ENCODE measurements around the gene PFN4. TPM values are rescaled to one million over a fixed set of nuclear protein-coding genes. Genes with fewer than 3 reads are reported as not detected.
"Not testable (repeated sequence)": the region's sequence is repeated elsewhere in the genome, so short reads cannot be mapped to it uniquely, and the experiment has no call there.

The PFN4 gene
- total and polyA plus RNA-seq, 7 donors, result 0.12 to 1.9 TPM; not detected in 5

DNA sequence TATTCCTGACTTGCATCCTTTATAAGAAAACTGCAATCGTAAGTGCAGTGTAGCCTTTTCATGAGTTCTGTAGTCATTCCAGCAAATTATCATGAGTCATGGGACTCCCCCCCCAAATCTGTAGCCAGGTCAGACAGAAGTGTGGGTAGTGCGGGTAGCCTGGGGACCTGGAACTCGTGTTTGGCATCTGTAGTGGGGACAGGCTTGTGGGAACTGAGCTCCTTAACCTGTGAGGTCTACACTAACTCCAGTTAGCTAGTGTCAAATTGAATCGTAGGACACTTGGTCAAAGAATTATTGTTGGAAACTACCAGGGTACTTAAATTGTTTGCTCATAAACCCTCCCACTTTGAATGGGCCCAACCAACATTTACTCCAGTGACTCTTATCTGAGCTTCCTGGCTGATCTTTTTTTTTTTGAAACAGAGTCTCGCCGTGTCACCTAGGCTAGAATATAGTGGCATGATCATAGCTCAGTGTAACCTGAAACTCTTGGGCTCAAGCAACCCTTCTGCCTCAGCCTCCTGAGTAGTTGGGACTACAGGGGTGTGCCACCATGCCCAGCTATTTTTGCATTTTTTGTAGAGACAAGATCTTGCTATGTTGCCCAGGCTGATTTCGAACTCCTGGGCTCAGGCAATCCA is 12.4 kb downstream of the PFN4 start:
- TF ChIP-seq, protein P1, sequence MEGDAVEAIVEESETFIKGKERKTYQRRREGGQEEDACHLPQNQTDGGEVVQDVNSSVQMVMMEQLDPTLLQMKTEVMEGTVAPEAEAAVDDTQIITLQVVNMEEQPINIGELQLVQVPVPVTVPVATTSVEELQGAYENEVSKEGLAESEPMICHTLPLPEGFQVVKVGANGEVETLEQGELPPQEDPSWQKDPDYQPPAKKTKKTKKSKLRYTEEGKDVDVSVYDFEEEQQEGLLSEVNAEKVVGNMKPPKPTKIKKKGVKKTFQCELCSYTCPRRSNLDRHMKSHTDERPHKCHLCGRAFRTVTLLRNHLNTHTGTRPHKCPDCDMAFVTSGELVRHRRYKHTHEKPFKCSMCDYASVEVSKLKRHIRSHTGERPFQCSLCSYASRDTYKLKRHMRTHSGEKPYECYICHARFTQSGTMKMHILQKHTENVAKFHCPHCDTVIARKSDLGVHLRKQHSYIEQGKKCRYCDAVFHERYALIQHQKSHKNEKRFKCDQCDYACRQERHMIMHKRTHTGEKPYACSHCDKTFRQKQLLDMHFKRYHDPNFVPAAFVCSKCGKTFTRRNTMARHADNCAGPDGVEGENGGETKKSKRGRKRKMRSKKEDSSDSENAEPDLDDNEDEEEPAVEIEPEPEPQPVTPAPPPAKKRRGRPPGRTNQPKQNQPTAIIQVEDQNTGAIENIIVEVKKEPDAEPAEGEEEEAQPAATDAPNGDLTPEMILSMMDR (IDR thresholded peaks at IDR 0.05), result no peak
- TF ChIP-seq EP300 (IDR thresholded peaks at IDR 0.05) (no peak), POLR2AphosphoS5 (IDR thresholded peaks at IDR 0.05) (no peak), POLR2A (IDR thresholded peaks at IDR 0.05) (no peak)
- H3K27ac ChIP-seq, result no peak overlapping the region
- H3K36me3 ChIP-seq, result peaks cover 0 to 8% (median 0%) of the 10 kb centered on the region in 4 donors
- 88 to 92% methylated on average over 7 of the region's 7 CpGs for WGBS, 2 donors
- no peaks in the 10 kb centered on the region for H3K9me3 ChIP-seq
- H3K4me1 ChIP-seq, result no peaks in the 10 kb centered on the region
- intact Hi-C loops (cut with DNase I), result no loop called here
- H3K4me3 ChIP-seq, result no peak overlapping the region
- no peak for DNase-seq
- H3K27me3 ChIP-seq, result no peaks in the 10 kb centered on the region

DNA sequence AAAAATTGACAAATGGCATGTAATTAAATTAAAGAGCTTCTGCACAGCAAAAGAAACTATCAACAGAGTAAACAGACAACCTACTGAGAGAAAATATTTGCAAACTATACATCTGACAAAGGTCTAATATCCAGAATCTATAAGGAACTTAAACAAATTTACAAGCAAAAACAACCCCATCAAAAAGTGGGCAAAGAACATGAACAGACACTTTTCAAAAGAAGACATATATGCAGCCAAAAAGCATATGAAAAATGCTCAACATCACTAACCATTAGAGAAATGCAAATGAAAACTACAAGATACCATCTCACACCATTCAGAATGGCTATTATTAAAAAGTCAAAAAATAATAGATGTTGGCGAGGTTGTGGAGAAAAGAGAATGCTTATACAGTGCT is 13.7 kb downstream of the PFN4 start:
- H3K4me3 ChIP-seq; intact Hi-C loops (cut with DNase I): not testable (repeated sequence)
- WGBS, 2 donors, result 93 to 97% methylated on average over 1 of the region's 1 CpG

DNA sequence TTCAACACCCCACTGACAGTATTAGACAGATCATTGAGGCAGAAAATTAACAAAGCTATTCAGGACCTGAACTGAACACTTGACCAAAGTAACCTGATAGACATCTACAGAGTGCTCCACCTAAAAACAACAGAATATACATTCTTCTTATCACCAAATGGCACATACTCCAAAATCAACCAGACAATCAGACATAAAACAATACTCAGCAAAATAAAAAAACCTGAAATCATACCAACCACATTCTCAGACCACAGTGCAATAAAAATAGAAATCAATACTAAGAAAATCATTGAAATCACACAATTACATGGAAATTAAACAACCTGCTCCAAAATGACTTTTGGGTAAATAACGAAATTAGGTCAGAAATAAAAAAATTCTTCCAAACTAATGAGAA is 15.8 kb downstream of the PFN4 start:
- TF ChIP-seq POLR2AphosphoS5 (IDR thresholded peaks at IDR 0.05), result no peak
- Histone ChIP-seq H3K27me3 (no peaks in the 10 kb centered on the region), H3K4me3 (no peak overlapping the region), H3K9me3 (no peaks in the 10 kb centered on the region), H3K27ac (no peak overlapping the region), H3K4me1 (no peaks in the 10 kb centered on the region), H3K36me3 (peaks cover 0 to 8% (median 0%) of the 10 kb centered on the region in 4 donors)
- intact Hi-C loops (cut with DNase I), result no loop called here
- 51 to 96% methylated on average over 1 of the region's 1 CpG for WGBS, 2 donors
- DNase-seq, result no peak

More for the DNA sequence above, 13.7 kb downstream of the PFN4 start:
- H3K4me1 ChIP-seq, H3K9me3 ChIP-seq, H3K27ac ChIP-seq, H3K36me3 ChIP-seq, H3K27me3 ChIP-seq, DNase-seq: not testable (repeated sequence)

DNA sequence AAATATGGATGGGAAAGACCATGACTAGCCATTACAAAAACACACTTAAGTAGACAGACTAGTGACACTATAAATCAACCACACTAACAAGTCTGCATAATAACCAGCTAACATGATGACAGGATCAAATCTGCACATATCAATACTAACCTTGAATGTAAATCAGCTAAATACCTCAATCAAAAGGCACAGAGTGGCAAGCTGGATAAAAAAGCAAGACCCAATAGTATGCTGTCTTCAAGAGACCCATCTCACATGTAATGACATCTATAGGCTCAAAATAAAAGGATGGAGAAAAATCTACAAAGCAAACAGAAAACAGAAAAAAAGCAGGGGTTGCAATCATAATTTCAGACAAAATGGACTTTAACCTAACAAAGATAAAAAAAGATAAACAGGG is 16.3 kb downstream of the PFN4 start:
- no peak for TF ChIP-seq EP300 (IDR thresholded peaks at IDR 0.05)
- TF ChIP-seq POLR2A (IDR thresholded peaks at IDR 0.05), result no peak
- TF ChIP-seq, protein P1 (IDR thresholded peaks at IDR 0.05), result no peak
- no peak for TF ChIP-seq POLR2AphosphoS5 (IDR thresholded peaks at IDR 0.05)
- Histone ChIP-seq H3K4me3 (no peak overlapping the region), H3K36me3 (peaks cover 0 to 8% (median 0%) of the 10 kb centered on the region in 4 donors), H3K4me1 (no peaks in the 10 kb centered on the region), H3K27me3 (no peaks in the 10 kb centered on the region), H3K27ac (no peak overlapping the region), H3K9me3 (no peaks in the 10 kb centered on the region)
- intact Hi-C loops (cut with DNase I), result no loop called here
- DNase-seq, result no peak

DNA sequence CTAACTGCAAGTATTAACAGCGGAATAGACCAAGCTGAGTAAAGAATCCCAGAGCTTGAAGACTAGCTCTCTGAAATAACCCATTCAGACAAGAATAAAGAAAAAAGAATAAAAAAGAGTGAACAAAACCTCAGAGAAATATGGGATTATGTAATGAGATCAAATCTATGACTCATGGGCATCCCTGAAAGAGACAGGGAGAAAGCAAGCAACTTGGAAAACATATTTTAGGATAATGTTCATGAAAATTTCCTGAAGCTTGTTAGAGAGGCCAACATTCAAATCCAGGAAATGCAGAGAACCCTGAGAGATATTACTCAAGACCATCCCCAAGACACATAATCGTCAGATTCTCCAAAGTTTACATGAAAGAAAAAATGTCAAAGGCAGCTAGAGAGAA is 17.3 kb downstream of the PFN4 start:
- H3K36me3 ChIP-seq, result peaks cover 0 to 8% (median 0%) of the 10 kb centered on the region in 4 donors
- TF ChIP-seq EP300 (IDR thresholded peaks at IDR 0.05), result no peak
- TF ChIP-seq POLR2AphosphoS5 (IDR thresholded peaks at IDR 0.05), result no peak
- TF ChIP-seq, protein P1 (IDR thresholded peaks at IDR 0.05), result no peak
- no peak for TF ChIP-seq POLR2A (IDR thresholded peaks at IDR 0.05)
- no peak overlapping the region for H3K4me3 ChIP-seq
- DNase-seq, result no peak
- H3K27ac ChIP-seq, result no peak overlapping the region
- WGBS, 2 donors, result 25 to 50% methylated on average over 2 of the region's 2 CpGs
- H3K4me1 ChIP-seq, result no peaks in the 10 kb centered on the region
- H3K9me3 ChIP-seq, result no peaks in the 10 kb centered on the region
- no peaks in the 10 kb centered on the region for H3K27me3 ChIP-seq
- intact Hi-C loops (cut with DNase I), result no loop called here

DNA sequence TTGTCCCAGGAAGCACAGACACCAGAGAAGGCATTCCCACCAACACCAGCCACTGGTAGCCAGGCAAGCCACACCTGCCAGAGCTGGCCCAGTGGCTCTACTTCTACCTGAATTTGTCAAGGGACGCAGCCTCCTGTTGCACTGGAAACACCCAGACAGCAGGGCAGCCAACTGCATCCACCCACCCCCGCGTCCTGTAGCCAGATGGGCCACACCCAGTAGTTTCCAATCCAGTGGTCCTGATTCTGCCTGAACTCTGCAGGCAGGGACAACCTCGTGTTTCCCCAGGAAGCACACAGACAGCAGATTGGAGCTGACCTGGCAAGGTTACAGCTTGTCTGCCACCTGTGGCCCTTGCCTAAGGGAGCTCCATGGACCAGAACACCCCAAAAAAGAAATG is 18.2 kb downstream of the PFN4 start:
- H3K4me3 ChIP-seq, result no peak overlapping the region
- TF ChIP-seq POLR2AphosphoS5 (IDR thresholded peaks at IDR 0.05) (no peak), EP300 (IDR thresholded peaks at IDR 0.05) (no peak), POLR2A (IDR thresholded peaks at IDR 0.05) (no peak)
- TF ChIP-seq, protein P1 (IDR thresholded peaks at IDR 0.05), result no peak
- H3K27me3 ChIP-seq, result no peaks in the 10 kb centered on the region
- DNase-seq, result no peak
- no peaks in the 10 kb centered on the region for H3K9me3 ChIP-seq
- peaks cover 0 to 8% (median 0%) of the 10 kb centered on the region in 4 donors for H3K36me3 ChIP-seq
- intact Hi-C loops (cut with DNase I), result no loop called here
- no peaks in the 10 kb centered on the region for H3K4me1 ChIP-seq
- no peak overlapping the region for H3K27ac ChIP-seq
- 67 to 88% methylated on average over 4 of the region's 4 CpGs for WGBS, 2 donors
